ENCODE measurements around the gene RNF32.

Gene RNF32

DNA sequence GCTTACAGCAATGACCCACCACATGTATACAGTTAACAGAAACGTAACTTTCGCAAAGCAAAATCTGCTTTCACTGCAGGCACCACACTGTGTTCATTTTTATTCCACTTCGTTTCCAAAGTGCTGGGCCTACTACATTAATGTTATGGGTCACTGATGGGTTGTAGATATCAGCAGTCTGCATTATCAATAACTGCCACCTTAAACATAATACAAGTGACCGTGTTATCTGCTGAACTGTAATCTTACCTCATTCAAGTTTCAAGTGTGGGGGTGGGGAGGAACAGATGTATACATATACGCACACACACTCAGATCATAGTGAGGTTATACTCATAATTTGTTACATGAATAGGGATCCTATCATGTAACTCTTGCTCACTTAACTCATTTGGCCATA lies 21.1 kb downstream of the RNF32 start:
- H3K4me1 ChIP-seq (ENCODE audit: low read length), result peaks cover 5% of the 10 kb centered on the region; the same call in 1 of the 2 replicates
- H3K9me3 ChIP-seq (ENCODE audit: insufficient read depth, low read length), result no peaks in the 10 kb centered on the region
- H2AFZ ChIP-seq (ENCODE audit: low read depth, low read length), result no peak overlapping the region
- TF ChIP-seq EZH2phosphoT487 (IDR thresholded peaks at IDR 0.05; ENCODE audit: low read depth), result no peak
- TF ChIP-seq, protein P1, sequence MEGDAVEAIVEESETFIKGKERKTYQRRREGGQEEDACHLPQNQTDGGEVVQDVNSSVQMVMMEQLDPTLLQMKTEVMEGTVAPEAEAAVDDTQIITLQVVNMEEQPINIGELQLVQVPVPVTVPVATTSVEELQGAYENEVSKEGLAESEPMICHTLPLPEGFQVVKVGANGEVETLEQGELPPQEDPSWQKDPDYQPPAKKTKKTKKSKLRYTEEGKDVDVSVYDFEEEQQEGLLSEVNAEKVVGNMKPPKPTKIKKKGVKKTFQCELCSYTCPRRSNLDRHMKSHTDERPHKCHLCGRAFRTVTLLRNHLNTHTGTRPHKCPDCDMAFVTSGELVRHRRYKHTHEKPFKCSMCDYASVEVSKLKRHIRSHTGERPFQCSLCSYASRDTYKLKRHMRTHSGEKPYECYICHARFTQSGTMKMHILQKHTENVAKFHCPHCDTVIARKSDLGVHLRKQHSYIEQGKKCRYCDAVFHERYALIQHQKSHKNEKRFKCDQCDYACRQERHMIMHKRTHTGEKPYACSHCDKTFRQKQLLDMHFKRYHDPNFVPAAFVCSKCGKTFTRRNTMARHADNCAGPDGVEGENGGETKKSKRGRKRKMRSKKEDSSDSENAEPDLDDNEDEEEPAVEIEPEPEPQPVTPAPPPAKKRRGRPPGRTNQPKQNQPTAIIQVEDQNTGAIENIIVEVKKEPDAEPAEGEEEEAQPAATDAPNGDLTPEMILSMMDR (IDR thresholded peaks at IDR 0.05; ENCODE audit: low read depth, low read length), result no peak
- H4K20me1 ChIP-seq (ENCODE audit: insufficient read depth, low read length), result no peaks in the 10 kb centered on the region
- no peak overlapping the region for H3K9ac ChIP-seq (ENCODE audit: low read length)
- H3K4me2 ChIP-seq (ENCODE audit: low read length), result no peak overlapping the region
- no peak overlapping the region for H3K27ac ChIP-seq (ENCODE audit: low read length)
- no peaks in the 10 kb centered on the region for H3K36me3 ChIP-seq (replicated peaks; ENCODE audit: low read depth, low read length)
- no peak overlapping the region for H3K4me3 ChIP-seq (ENCODE audit: low read length)
- H3K27me3 ChIP-seq (ENCODE audit: low read depth, low read length), result no peaks in the 10 kb centered on the region
- H3K79me2 ChIP-seq (ENCODE audit: low read length), result no peaks in the 10 kb centered on the region

DNA sequence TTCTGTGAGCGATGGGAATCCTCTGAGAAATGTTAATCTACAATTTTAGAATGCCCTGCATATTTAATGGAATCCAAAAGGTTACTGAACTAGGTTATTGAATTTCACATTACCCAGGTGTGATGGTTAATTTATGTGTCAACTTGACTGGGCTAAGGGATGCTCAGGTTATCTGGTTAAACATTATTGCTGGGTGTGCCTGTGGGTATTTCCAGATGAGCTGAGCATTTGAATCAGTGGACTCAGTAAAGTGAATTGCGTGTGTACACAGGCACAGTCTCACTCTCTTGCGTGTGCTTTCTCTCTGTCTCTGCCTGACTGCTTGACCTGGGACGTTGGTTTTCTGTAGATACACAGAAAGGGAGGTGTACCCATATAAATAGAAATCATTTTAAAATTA lies 21.7 kb downstream of the RNF32 start:
- H3K4me2 ChIP-seq (ENCODE audit: low read length), result no peak overlapping the region
- H4K20me1 ChIP-seq (ENCODE audit: insufficient read depth, low read length), result no peaks in the 10 kb centered on the region
- no peak overlapping the region for H2AFZ ChIP-seq (ENCODE audit: low read depth, low read length)
- TF ChIP-seq, protein P1 (IDR thresholded peaks at IDR 0.05; ENCODE audit: low read depth, low read length), result no peak
- TF ChIP-seq EZH2phosphoT487 (IDR thresholded peaks at IDR 0.05; ENCODE audit: low read depth), result no peak
- H3K27ac ChIP-seq (ENCODE audit: low read length), result no peak overlapping the region
- no peaks in the 10 kb centered on the region for H3K79me2 ChIP-seq (ENCODE audit: low read length)
- H3K4me3 ChIP-seq (ENCODE audit: low read length), result no peak overlapping the region
- H3K9me3 ChIP-seq (ENCODE audit: insufficient read depth, low read length), result no peaks in the 10 kb centered on the region
- H3K27me3 ChIP-seq (ENCODE audit: low read depth, low read length), result no peaks in the 10 kb centered on the region
- H3K4me1 ChIP-seq (ENCODE audit: low read length), result no peaks in the 10 kb centered on the region
- H3K36me3 ChIP-seq (replicated peaks; ENCODE audit: low read depth, low read length), result no peaks in the 10 kb centered on the region
- H3K9ac ChIP-seq (ENCODE audit: low read length), result no peak overlapping the region

DNA sequence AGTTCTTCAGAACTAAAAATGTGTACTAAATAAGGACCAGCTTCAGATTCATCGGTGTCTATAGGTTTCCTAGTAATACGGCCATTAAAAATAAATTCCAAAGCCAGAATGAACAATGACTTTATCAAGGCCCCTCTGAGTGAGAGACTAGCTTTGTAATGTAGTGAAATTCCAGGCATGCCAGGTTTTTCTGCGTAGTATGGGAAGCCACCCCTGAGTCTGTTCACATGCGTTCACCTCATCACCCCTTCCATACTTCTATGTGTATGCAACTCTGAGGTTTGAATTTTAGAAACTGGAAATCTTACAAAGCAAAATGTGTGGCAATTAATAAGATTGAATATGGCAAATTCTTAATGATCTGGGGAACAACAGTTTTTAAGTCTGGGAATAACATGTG lies 24.5 kb downstream of the RNF32 start:
- H3K4me1 ChIP-seq (ENCODE audit: low read length), result no peaks in the 10 kb centered on the region
- no peaks in the 10 kb centered on the region for H3K27me3 ChIP-seq (ENCODE audit: low read depth, low read length)
- H4K20me1 ChIP-seq (ENCODE audit: insufficient read depth, low read length), result no peaks in the 10 kb centered on the region
- no peaks in the 10 kb centered on the region for H3K9me3 ChIP-seq (ENCODE audit: insufficient read depth, low read length)
- no peaks in the 10 kb centered on the region for H3K79me2 ChIP-seq (ENCODE audit: low read length)
- H3K36me3 ChIP-seq (replicated peaks; ENCODE audit: low read depth, low read length), result no peaks in the 10 kb centered on the region
- H2AFZ ChIP-seq (ENCODE audit: low read depth, low read length), result no peak overlapping the region
- H3K9ac ChIP-seq (ENCODE audit: low read length), result no peak overlapping the region
- no peak for TF ChIP-seq EZH2phosphoT487 (IDR thresholded peaks at IDR 0.05; ENCODE audit: low read depth)
- TF ChIP-seq, protein P1 (IDR thresholded peaks at IDR 0.05; ENCODE audit: low read depth, low read length), result no peak
- no peak overlapping the region for H3K27ac ChIP-seq (ENCODE audit: low read length)
- no peak overlapping the region for H3K4me3 ChIP-seq (ENCODE audit: low read length)
- H3K4me2 ChIP-seq (ENCODE audit: low read length), result no peak overlapping the region

DNA sequence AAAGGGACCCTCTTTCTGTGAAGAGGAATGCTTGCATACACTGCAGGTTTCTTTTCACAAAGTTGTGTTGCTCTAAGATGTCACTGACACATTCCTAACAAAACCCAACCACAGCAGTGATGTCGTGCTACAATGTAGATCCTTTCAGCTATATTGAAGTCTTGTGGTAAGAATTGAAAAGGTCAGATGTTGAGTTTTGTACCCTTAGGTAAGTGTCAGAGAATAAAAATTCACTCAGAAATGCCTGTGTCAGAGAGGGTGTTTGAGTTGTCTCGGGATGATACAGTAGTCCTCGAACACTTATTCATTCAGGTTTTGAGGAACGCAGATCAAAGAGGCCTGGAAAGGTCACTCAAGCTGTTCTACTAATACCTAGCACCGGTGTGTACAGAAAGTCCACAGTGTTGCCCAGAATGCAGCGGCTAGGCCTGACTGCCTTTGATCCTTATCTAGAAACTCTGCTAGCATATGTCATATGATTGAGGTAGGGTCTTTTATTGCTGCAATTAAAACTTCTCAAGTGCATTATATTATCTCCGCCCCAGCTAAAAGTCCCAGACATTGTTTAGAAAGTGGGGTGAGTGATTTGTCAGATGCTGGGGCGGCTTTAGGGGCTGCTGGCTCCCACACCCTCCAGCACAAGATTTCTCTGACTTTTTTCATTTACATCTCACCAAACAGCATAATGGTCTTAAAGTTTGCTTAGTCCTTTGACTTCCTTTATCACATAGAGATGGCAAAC lies 26.0 kb downstream of the RNF32 start:
- no peaks in the 10 kb centered on the region for H3K4me1 ChIP-seq (ENCODE audit: low read length)
- no peaks in the 10 kb centered on the region for H3K9me3 ChIP-seq (ENCODE audit: insufficient read depth, low read length)
- no peaks in the 10 kb centered on the region for H3K79me2 ChIP-seq (ENCODE audit: low read length)
- H3K27ac ChIP-seq (ENCODE audit: low read length), result no peak overlapping the region
- H3K36me3 ChIP-seq (replicated peaks; ENCODE audit: low read depth, low read length), result peaks cover 3% of the 10 kb centered on the region
- TF ChIP-seq EZH2phosphoT487 (IDR thresholded peaks at IDR 0.05; ENCODE audit: low read depth), result no peak
- TF ChIP-seq, protein P1 (IDR thresholded peaks at IDR 0.05; ENCODE audit: low read depth, low read length), result no peak
- no peak overlapping the region for H3K4me3 ChIP-seq (ENCODE audit: low read length)
- no peaks in the 10 kb centered on the region for H3K27me3 ChIP-seq (ENCODE audit: low read depth, low read length)
- H3K4me2 ChIP-seq (ENCODE audit: low read length), result no peak overlapping the region
- no peak overlapping the region for H2AFZ ChIP-seq (ENCODE audit: low read depth, low read length)
- H4K20me1 ChIP-seq (ENCODE audit: insufficient read depth, low read length), result no peaks in the 10 kb centered on the region
- H3K9ac ChIP-seq (ENCODE audit: low read length), result no peak overlapping the region
